GM19438 (cell line): Measurements from ENCODE around the gene TMEM179.
"Not testable (repeated sequence)": the region's sequence is repeated elsewhere in the genome, so short reads cannot be mapped to it uniquely, and the experiment has no call there.

Source experiments
- ATAC-seq: cut with Tn5 transposase; IDR thresholded peaks from one replicate; pipeline ENCODE4 v1.9.1; 2021; ENCODE audit warnings: low read depth; ENCODE audit not compliant: unreplicated experiment

The TMEM179 gene

DNA sequence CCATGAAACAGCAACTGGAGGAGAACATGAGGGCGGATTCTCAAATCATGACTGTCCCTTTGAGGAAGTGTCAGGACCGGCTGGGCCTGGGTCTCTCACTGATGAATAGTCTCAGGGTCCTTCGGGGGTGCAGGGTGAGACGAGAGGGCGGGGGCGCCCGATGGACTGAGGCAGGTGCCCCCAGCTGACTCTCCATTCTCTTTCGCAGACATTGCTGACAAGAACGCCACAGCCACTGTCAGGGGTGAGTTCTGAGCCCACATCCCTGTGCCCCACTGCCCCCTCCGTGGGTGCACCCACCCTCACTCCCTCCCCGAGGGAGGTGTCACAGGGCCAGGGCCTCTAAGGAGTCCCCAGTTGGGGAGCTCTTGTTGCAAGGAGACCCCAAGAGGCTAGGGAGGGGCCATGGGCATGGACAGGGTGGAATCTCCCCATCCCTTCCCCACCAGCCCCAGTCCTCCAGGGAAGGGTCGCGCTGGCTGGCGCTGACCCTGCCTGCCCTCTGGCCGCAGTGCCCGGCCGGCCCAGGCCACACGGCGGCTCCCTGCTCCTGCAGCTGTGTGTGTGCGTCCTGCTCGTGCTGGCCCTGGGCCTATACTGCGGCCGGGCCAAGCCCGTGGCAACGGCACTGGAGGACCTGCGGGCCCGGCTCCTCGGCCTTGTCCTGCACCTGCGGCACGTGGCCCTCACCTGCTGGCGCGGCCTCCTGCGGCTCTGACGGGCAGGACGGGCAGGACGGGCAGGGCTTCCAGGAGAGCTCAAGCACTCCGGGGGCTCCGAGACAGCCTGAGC is 16.3 kb downstream of the TMEM179 start:
- no peak for ATAC-seq

DNA sequence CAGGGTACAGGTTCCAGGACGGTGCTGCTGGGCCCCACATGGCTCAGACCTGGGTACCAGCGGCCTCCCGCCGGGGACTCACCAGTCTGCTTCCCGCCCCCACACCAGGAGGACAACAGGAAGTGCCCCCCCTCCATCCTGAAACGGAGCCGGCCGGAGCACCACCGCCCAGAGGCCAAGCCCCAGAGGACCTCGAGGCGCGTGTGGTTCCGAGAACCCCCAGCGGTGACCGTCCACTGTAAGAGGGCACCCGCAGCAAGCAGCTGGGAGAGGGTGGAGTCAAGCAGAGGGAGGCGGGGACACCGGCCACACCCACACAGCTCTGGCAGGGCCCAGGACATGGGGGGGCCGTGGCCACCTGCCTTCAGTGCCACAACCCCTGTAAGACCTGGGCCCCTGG is 16.9 kb downstream of the TMEM179 start:
- no peak for ATAC-seq

DNA sequence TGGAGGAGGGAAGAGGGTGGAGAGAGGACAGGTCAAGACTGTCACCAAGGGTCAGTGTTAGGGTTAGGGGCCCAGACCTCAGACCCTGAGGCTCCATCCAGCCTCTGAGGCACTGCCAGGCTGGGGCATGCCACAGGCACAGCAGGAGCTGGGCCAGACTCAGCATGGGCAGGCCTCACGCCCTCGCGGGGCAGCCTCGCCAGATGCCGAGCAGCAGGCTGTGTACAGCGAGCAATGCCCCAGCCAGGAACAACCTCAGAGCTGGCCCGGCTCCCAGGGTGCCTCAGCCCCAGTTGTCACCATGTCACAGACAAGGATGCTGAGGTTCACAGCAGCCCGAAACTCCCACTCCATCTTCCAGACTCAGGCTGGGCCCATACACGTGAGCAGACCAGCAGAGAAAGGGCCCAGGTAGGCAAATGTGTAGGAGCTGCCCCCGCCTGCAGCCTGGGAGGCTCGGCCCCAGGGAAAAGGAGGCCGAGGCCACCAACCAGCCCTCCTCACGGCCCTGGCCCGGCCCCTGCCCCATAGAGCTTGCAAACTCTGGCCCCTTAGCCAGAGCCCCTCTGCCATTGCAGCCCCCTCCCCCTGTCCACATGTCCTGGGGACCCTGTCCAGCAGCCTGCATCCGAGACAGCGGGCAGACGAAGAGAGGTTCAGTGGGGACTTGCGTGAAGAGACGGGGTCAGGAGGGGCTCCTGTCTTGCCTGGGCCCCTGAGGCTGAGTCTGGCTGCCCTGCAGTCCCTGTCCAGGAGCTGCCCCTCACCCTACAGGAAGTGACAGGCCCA is 17.5 kb downstream of the TMEM179 start:
- ATAC-seq, result no peak

GRCh38 chr14:104585966-104586697 is 18.4 kb downstream of the TMEM179 start:
- no peak for ATAC-seq

- ATAC-seq, result no peak
Observed at GRCh38 chr14:104584557-104584956, 20.0 kb downstream of the TMEM179 start.

DNA sequence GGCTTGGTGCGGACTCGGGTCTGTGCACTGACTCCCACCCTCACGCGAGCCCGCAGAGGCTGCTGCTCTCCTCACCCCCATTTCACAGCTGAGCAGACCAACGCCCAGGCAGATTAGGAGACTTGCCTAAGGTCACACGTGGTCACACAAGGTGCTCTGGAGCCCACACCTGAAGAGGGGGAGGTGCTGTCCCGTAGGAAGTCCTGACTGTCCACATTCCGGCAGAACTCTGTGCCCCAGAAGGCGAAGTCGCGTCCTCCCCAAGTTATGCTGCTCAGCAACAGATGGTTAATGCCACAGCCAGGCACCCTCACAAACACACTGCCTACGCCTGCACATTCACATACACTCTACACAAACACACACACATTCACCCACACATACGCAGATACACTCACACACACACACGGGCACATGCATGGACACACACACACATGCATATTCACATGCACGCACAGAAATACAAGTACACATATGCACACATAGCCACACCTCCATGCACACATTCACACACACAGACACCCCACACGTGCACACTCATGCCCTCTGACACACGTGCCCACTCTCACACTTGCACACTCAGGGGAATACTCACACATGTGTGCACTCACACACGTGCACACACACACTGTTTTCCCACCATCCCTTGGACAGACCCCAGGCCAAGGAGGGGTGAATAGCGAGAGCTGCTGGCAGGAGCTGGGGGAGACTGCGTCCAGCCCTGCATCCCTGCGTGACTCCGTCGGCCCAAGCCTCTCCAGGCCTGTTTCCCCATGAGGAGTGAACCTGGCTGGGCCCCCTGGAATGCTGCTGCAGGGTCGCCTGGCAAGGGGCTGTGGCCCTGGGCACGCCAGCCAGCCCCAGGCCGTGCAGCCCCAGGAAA is 20.9 kb downstream of the TMEM179 start:
- ATAC-seq, result no peak

GRCh38 chr14:104582662-104583061 is 21.9 kb downstream of the TMEM179 start:
- no peak for ATAC-seq

- no peak for ATAC-seq
Observed at GRCh38 chr14:104582005-104582404, 22.6 kb downstream of the TMEM179 start.

DNA sequence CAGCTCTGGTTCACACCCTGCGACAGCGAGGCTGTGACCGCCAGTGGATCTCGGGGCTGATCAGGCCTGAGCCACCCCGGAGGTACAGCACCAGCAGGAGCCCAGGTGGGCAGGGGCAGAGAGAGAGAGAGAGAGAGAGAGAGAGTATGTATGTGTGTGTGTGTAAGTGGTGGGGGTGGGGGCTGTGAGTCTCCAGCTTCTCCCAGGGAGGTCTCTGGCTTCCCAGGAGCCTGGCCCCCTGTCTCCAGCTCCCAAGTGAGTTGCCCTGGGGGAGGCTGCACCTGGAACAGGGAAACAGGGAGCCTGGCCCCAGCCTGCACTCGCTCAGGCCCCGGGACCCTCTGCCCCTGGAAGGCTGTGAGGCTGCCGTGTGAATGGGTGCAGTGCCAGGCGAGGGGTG is 23.1 kb downstream of the TMEM179 start:
- ATAC-seq, result no peak

DNA sequence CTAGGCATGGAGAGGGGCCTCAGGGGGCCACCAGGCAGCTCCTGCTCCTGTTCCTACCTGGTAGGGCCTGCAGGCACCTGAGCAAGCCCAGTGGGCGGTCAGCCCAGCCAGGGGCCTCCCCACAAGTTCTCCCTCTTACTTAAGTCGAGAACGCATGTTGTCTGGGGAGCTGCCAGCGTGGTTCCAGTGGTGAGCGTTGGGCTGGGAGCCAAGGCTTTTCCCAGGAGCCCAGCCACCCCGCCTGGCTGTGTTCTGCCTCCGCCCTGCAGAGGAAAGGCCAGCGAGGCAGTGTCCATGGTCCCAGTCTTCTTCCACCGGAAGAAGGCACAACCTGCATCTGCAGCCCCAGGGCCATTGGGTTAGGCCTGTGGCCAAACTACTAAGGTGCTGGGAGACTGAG is 23.6 kb downstream of the TMEM179 start:
- no peak for ATAC-seq

DNA sequence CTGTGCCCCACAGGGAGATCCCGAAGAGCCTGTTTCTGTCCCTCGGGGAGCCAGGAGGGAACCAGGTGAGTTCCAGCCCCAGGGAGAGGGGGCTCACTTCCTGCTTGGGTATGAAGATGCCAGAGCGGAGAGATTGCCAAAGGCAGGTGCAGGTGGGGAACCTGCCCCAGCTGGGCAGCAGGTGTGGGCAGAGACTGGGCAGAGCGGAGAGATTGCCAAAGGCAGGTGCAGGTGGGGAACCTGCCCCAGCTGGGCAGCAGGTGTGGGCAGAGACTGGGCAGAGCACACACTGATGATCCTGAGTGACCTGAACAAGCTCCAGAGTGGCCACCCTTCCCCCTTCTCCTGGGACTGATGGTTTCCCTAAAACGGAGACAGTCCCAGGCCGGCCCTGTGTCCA is 24.6 kb downstream of the TMEM179 start:
- ATAC-seq, result not testable (repeated sequence)

DNA sequence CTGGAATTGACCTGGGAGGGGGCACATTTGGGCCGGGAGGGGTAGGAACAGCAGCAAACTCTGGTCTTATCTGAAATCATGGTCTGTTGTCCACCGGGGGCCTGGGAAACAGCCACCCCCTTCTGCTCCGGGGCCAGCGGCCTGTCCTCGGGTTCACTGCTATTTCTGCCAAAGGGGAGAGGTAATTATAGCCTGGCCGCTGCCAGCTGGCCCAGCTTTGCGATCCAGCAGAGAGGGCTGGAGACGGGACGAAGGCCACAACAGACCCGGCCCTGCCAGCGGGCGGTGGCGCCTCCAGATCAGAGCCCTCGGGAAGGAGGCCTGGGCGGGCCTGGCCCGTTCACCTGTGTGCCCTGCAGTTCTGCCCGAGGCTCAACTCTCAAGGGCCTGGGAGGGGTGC is 25.1 kb downstream of the TMEM179 start, which contains the start of gene C14orf180:
TSS of gene C14orf180 (plus strand) at position 258 of the 400 bp plus-strand sequence. CDS start 6,667 bp downstream, outside the sequence.
- no peak for ATAC-seq

DNA sequence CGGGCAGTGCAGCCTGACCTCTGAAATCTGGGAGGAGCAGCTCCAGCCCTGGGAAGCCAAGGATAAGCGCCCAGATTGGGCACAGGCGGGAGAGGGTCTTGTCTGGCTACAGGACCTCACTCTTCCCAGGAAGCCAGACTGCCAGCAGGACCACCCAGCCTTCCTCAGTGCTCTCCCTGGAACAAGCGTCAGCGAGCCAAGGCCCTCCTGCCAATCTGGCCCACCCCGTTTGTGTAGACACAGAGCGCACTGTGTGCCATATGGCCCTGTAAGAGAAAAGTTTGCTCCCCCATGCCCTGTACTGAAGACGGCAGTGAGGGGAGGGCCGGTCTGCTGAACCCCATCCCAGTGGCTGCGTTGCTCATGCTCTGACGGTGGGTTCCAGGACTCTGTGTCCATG is 26.3 kb downstream of the TMEM179 start:
- ATAC-seq, result no peak

DNA sequence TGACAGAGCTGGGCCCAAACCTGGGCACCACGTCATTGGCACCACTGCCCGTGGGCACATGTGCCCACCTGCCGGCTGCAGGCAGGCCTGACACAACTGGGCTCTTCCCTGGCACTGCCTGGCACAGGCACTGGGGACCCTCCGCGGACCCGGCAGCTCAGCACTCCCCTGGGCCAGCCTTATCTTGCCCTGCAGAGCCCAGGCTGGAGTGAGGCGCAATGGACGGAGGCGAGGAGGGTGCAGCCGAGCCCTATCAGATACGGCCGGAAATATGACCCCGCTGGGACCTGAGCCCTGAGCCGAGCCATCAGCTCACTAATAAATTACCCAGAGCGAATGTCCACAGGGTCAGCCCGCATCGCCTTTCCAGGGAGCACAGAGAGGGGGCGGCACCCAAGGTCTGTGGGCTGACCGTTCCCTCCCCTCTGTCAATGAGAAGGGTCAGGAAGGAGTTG is 26.7 kb downstream of the TMEM179 start:
- ATAC-seq, result no peak

DNA sequence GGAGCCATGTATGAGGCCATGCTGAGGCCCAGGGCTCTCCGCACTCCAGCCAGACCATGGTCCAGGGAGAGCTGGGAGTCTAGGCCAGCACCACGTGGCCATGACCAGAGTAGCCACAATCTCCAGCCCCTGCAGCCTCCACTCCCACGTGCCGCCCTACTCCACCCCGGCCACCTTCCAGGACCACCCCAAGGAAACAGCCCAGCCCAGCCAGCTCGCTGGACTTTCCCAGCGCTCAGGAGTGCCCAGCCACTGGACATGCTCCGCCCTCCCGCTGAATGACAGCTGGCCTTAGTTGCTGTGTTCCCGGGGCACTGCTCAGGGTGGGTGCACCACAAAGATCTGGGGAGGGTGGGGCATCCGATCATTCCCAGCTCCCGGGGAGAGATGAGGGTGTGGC is 27.1 kb downstream of the TMEM179 start:
- ATAC-seq, result no peak

- no peak for ATAC-seq
Observed at GRCh38 chr14:104576970-104577332, 27.6 kb downstream of the TMEM179 start.

GRCh38 chr14:104576232-104576969 is 28.2 kb downstream of the TMEM179 start:
- no peak for ATAC-seq

DNA sequence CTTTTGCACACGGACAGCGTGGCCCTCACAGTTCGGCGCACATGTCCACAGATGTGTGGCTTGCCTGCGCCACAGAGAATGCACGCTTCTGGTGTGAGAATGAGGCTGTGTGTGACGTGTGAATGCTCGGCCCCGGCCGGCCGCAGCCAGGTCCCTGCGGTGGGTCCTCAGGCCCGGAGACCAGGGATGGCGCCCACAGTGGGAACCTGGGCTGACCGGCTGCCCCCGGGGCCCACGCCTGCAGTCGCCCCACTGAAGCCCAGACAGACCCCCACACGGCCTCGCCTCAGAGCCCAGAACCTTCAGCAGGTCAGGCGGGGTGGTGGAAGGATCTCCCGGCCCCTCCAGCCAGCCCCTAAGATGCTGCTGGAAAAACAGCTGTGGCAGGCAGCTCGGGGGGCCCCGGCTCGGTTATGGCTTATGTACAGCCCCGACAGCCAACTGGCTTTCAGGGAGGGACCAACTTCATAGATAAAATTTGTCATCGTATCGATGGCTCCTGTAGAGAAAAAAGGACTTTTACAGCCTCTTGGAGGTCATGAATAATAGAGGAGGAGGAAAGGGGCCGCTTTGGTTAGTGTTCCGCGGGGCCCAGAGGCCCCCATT is 29.5 kb downstream of the TMEM179 start:
- ATAC-seq, result no peak

DNA sequence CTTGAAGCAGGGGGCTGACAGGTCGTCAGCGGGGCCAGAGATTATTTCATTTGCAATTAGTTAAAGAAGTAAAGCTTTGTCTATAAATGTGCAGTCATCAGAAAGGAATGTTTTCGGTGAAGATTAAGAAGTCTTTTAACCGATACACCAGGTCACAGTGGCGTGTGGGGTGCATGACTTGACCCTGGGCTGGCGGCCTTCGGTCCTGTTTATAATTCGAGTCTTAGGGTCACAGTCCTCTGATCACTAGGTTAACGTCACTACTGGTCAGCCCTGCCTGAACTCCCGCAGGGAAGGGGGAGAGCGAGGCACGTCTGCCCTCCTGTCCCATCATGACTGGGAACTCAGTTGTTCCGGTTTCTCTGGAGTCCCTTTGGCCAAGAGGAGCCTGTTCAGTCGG is 30.0 kb downstream of the TMEM179 start:
- no peak for ATAC-seq
